ENCODE measurements around the gene HOXD12. TPM values are rescaled to one million over a fixed set of nuclear protein-coding genes. Genes with fewer than 3 reads are reported as not detected.

HOXD12 gene
- polyA plus RNA-seq, 1 donor = 0.32 TPM

DNA sequence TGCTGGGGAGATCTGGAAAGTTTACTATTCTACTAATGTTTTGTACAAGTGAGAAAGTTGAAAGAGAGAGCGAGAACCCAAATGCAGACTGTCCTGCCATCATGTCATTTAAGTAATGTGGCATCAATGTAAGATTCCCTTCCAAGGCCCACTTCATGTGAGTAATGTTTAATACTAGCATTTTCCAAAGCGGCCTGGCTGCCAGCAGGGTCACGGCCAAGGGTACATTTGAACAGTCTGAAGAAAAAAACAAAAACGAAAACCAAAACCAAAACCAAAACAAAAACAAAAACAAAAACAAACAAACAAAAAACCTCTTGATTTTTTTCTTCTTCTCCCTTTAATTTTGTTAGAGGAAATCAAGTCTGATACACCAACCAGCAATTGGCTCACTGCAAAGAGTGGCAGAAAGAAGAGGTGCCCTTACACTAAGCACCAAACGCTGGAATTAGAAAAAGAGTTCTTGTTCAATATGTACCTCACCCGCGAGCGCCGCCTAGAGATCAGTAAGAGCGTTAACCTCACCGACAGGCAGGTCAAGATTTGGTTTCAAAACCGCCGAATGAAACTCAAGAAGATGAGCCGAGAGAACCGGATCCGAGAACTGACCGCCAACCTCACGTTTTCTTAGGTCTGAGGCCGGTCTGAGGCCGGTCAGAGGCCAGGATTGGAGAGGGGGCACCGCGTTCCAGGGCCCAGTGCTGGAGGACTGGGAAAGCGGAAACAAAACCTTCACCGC lies 19.2 kb downstream of the HOXD12 start:
- peak; percentile 95 for DNase-seq

- no peak for DNase-seq
These were observed 21.0 kb downstream of the HOXD12 start for GRCh38 chr2:176120364-176121189.

- no peak for DNase-seq
These were observed 21.8 kb downstream of the HOXD12 start for GRCh38 chr2:176121190-176122051.

- no peak for DNase-seq
These were observed 22.6 kb downstream of the HOXD12 start for GRCh38 chr2:176122052-176122682.

- DNase-seq = no peak
These were observed 23.3 kb downstream of the HOXD12 start, which contains the start of gene HOXD9 for GRCh38 chr2:176122683-176123410. HOXD9 (plus strand) TSS chr2:176122719; CDS start chr2:176122769, 50 bp downstream.

DNA sequence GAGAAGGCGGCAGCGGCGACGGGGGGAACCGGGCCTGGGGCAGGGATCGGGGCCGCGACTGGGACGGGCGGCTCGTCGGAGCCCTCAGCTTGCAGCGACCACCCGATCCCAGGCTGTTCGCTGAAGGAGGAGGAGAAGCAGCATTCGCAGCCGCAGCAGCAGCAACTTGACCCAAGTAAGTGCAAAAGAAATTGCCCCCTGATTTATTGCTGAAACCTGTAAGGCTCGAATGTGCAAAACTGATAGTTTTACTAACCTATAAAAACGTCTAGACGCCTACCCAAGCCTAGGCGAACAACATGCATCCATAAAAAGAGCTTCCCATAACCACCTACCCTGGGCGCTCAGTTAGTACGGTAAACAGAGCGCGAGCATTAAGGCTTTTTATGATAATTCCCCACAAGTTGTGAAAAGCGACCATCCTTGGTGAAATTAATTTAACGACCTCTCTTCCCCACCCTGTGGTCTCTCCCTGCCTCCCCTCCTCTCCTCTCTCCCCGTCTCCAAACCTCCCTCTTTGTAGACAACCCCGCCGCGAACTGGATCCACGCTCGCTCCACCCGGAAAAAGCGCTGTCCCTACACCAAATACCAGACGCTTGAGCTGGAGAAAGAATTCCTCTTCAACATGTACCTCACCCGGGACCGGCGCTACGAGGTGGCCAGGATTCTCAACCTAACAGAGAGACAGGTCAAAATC lies 24.0 kb downstream of the HOXD12 start:
- DNase-seq = no peak

GRCh38 chr2:176124110-176124946 lies 24.7 kb downstream of the HOXD12 start:
- no peak for DNase-seq

DNA sequence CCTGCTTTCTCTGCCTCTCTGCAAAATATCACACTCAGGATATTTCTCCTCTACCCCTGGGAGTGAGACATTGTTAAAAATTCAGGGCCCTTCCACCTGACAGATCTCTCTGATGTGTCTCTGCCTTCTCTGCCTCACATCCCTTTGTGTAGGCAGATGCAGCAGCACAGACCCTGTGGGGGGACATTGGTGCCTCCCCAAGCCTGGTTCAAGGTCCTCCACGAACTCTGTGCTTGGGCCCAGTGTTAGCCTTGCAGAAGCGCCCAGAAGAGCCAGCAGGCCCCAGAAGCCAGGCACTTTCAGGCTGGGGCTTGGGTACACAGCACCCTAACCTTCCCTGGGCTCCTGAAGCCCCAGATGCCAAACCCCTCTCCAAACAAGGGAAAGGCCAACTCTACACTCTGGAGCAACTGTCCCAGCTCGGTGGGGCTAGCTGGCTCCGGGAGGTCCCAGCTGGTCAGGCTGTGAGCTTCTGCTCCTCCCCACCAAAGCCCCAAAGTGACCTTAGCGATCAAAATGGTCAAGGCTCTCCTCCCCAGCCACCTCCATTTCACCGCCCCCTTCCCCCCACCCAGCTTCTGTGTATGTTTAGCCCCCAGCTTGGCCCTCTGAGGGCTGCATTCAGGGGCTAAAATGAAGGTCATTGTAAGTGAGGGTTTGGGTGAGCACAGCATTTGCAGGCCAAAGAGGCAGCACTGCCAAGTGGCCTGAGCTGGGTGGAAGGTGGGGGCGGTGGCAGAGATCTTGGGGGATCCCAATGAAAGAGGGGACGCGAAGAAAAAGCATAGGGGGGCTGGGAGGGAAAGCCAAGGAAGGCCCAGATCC lies 25.6 kb downstream of the HOXD12 start:
- no peak for DNase-seq

DNA sequence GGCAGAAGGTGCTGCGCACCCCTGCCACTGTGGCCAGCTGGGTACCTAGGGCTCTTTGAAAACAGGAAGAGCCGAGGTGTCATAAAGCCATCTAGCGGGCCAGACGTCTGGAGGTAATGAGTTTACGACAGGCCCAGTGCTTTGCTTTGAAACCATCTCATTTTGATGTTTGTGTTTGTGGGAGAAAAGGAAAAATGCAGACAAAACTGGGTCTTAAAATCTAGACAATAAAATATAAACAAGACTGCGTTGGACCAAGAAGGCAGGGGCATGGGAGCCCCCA lies 26.1 kb downstream of the HOXD12 start:
- no peak for DNase-seq

- DNase-seq = no peak
These were observed 27.6 kb downstream of the HOXD12 start for GRCh38 chr2:176126929-176127773.

DNA sequence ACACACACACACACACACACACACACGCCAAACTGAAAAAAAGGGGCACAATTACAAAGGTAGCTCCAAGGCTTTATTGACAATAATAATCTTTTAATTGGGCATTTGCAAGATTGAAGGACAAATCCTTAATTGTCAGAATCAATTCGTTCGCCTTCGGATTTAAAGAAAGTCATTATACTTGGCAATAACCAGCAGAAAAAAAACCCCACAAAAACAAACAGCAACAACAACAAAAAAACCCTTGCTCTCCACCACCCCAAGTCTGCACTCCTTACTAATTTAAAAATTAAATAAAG lies 28.1 kb downstream of the HOXD12 start:
- no peak for DNase-seq

- DNase-seq = no peak
These were observed 28.8 kb downstream of the HOXD12 start for GRCh38 chr2:176128172-176128981.

DNA sequence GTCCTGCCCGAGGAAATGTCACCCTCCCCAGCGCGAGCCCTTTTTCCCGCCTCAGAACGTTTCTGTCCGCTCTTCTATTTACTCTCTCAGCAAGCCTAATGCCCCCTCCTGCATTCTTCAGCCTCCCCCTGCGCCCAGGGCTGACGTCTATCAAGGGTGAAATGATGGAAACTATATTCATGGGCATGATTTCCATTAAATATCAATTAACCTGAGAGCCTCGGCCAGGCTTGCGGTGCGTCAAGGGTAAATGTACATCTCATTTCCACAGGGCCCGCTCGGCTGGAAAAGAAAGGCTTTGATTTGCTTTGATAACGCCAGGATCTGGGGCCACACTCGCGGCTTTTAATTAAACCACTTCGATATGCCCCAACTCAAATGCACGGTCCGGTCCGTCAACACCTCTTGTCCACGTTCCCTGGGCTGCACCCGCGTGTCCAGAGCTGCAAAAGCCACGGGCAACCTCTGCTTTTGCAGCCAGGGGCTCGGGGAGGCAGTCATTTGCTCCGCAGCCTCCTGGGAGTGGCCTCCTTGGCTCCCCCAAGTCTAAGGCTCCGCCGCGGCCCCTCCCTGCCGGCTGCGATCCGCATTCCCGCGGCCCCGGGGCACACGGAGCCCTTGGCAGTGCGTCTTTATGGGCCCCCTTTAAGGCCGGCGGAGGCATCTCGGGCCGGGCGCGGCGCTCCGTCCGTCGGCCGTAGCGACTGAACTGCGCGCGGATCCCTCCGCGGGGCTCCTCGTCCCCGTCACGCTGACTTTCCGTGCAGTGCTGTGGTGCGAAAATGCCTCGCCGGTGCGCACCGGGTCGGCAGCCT lies 29.6 kb downstream of the HOXD12 start, which contains the start of gene HOXD8:
HOXD8 (plus strand) TSS at position 724 of the 815 bp plus-strand sequence. CDS start 662 bp downstream, outside the sequence.
- DNase-seq = no peak

GRCh38 chr2:176129813-176130146 lies 30.2 kb downstream of the HOXD12 start:
- DNase-seq = no peak

DNA sequence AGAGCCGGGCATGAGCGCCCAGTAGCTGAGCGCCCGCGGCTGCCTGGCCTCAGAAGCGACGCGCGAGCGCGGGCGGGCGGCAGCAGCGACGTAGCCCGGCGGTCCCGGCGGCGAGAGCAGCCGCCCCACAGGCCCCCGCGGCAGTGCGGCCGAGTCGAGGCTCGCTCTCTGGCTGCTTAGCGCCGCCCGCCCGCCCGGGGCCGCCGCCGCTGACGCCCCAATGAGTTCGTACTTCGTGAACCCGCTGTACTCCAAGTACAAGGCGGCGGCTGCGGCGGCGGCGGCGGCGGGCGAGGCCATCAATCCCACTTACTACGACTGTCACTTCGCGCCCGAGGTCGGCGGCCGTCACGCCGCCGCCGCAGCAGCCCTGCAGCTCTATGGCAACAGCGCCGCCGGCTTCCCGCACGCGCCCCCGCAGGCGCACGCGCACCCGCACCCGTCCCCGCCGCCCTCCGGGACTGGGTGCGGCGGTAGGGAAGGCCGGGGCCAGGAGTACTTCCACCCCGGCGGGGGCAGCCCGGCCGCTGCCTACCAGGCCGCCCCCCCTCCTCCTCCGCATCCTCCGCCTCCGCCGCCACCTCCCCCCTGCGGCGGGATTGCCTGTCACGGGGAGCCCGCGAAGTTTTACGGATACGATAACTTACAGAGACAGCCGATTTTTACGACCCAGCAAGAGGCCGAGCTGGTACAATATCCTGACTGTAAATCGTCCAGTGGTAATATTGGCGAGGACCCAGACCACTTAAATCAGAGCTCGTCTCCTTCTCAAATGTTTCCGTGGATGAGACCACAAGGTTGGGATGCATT lies 30.8 kb downstream of the HOXD12 start:
- DNase-seq = peak; percentile 94
